RWPE1 (cell line): Measurements from ENCODE around the gene ADSL.
"Not testable (repeated sequence)": the region's sequence is repeated elsewhere in the genome, so short reads cannot be mapped to it uniquely, and the experiment has no call there.

Source experiments
- CTCF ChIA-PET: fragments of 350-600 bp; sonication (Branson Sonifier 250); formaldehyde crosslinking; extraction: SDS; loops from one replicate; lab custom pipeline; 2021; lab: Yijun Ruan, JAX
- POLR2A ChIA-PET: fragments of 400-600 bp; formaldehyde crosslinking; extraction: SDS; loops from one replicate; lab custom pipeline; 2020; ENCODE audit warnings: antibody characterized with exemption; ENCODE audit not compliant: low non-redundant PET; lab: Yijun Ruan, JAX
- DNase-seq: peaks from one replicate; pipeline ENCODE4 v3.0.0; 2012; ENCODE audit warnings: low spot score
- H3K27ac ChIP-seq: fragments of 450-650 bp; 2 replicates; pipeline ENCODE4 v1.5.1; 2017
- TF ChIP-seq, protein P1 (sequence below): fragments of 450-650 bp; conservative IDR thresholded peaks from 2 replicates; pipeline ENCODE4 v1.5.1; 2017; ENCODE audit warnings: low read depth, mild to moderate bottlenecking

The ADSL gene

DNA sequence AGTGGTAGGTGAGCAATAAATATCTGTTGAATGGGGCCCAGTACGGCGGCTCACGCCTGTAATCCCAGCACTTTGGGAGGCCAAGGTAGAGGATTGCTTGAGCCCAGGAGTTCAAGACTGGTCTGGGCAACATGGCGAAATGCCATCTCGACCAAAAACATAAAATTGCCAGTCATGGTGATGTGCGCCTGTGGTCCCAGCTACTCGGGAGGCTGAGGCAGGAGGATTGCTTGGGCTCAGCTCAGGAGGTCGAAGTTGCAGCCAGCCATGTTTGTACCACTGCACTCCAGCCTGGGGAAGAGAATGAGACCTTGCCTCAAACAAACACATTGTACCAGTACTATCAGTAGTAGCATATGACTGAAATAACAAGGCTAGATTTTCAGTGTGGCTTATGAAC, 28.3 kb downstream of the ADSL start:
- TF ChIP-seq, protein P1, sequence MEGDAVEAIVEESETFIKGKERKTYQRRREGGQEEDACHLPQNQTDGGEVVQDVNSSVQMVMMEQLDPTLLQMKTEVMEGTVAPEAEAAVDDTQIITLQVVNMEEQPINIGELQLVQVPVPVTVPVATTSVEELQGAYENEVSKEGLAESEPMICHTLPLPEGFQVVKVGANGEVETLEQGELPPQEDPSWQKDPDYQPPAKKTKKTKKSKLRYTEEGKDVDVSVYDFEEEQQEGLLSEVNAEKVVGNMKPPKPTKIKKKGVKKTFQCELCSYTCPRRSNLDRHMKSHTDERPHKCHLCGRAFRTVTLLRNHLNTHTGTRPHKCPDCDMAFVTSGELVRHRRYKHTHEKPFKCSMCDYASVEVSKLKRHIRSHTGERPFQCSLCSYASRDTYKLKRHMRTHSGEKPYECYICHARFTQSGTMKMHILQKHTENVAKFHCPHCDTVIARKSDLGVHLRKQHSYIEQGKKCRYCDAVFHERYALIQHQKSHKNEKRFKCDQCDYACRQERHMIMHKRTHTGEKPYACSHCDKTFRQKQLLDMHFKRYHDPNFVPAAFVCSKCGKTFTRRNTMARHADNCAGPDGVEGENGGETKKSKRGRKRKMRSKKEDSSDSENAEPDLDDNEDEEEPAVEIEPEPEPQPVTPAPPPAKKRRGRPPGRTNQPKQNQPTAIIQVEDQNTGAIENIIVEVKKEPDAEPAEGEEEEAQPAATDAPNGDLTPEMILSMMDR: no peak
- CTCF ChIA-PET: no interaction called here
- DNase-seq: no peak
- POLR2A ChIA-PET: no interaction called here
- H3K27ac ChIP-seq: no peak overlapping the region

DNA sequence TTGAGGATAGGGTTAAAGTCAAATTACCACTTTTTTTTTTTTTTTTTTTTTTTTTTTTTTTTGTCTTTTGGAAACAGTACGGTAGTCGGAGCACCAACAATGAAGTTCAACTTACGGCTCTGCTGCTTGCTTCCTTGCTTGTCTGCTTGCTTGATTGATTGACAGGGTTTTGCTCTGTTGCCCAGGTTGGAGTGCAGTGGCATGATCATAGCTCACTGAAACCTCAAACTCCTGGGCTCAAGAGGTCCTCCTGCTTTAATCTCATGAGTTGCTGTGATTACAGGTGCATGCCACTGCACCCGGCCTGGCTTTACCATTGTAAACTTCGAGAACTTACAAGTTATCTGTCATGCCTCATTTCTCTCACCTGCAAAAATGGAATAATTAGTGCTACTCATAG, 29.8 kb downstream of the ADSL start:
- no peak for DNase-seq

DNA sequence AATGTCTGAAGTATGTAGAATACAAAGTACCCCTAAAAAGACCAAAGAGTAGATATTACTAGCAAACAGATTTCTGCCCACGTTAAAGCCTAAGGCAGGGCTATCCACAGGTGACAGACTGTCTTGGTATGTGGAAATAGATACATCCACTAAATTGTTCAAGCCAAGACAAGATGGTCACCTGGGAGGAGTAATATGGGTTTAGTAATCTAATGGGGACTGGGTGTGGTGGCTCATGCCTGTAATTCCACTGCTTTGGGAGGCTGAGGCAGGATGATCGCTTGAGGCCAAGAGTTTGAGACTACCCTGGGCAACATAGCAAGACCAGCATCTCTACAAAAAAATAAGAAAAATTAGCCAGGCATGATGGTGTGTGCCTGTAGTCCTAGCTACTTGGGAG, 31.6 kb downstream of the ADSL start:
- TF ChIP-seq, protein P1: no peak
- ChIA-PET POLR2A (no interaction called here), CTCF (no interaction called here)
- peak overlapping the region; percentile 33; the same call in 1 of the 2 replicates for H3K27ac ChIP-seq
- peak; percentile 52 for DNase-seq

More for the DNA sequence above, 29.8 kb downstream of the ADSL start:
- POLR2A ChIA-PET: no interaction called here
- TF ChIP-seq, protein P1: no peak
- CTCF ChIA-PET: interaction anchor here (0.6 kb wide), 1 partner anchor 432 kb away, joined by 3 read pairs; no protein-coding TSS in a partner anchor
- no peak overlapping the region for H3K27ac ChIP-seq

DNA sequence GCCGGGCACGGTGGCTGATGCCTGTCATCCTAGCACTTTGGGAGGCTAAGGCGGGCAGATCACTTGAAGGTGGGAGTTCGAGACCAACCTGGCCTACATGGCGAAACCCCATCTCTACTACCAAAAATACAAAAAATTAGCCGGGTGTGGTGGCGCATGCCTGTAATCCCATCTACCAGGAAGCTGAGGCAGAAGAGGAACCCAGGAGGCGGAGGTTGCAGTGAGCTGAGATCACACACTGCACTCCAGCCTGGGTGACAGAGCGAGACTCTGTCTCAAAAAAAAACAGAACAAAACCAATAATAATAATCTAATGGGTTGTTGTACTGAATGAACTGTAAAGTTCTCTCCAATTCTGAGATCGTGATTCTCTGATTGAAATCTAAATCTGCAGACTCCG, 32.1 kb downstream of the ADSL start:
- H3K27ac ChIP-seq, POLR2A ChIA-PET, DNase-seq, CTCF ChIA-PET: not testable (repeated sequence)

DNA sequence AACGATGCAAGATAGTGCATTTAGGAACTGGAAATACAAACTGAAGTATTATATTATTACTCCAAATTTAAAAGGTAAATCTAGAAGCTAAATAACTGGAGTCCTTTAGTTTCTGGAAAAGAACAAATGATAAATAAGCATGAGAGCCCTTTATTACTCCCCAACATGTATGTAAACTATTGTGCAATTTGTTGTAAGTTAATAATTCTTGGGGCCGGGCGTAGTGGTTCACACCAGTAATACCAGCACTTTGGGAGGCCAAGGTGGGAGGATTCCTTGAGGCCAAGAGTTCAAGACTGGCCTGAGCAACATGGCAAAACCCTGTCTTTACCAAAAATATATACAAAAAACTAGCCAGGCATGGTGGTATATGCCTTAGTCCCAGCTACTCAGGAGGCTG, 35.2 kb downstream of the ADSL start:
- CTCF ChIA-PET: no interaction called here
- POLR2A ChIA-PET: no interaction called here
- DNase-seq: no peak
- TF ChIP-seq, protein P1: no peak
- H3K27ac ChIP-seq: no peak overlapping the region

DNA sequence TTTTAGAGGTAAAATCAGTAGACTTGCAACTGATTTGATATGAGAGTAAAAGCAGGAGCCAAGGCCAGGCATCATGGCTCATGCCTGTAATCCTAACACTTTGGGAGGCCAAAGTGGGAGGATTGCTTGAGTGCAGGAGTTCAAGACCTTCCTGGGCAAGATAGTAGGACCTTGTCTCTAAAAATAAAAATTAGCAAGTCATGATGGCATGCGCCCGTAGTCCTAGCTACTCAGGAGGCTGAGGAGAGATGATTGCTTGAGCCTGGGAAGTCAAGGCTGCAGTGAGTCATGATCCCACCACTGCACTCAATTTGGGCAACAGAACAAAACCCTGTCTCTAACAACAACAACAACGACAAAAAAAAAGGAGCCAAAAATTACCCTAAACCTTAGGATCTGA, 37.6 kb downstream of the ADSL start:
- no peak for DNase-seq
- POLR2A ChIA-PET: no interaction called here
- TF ChIP-seq, protein P1: no peak
- no peak overlapping the region for H3K27ac ChIP-seq
- CTCF ChIA-PET: no interaction called here

DNA sequence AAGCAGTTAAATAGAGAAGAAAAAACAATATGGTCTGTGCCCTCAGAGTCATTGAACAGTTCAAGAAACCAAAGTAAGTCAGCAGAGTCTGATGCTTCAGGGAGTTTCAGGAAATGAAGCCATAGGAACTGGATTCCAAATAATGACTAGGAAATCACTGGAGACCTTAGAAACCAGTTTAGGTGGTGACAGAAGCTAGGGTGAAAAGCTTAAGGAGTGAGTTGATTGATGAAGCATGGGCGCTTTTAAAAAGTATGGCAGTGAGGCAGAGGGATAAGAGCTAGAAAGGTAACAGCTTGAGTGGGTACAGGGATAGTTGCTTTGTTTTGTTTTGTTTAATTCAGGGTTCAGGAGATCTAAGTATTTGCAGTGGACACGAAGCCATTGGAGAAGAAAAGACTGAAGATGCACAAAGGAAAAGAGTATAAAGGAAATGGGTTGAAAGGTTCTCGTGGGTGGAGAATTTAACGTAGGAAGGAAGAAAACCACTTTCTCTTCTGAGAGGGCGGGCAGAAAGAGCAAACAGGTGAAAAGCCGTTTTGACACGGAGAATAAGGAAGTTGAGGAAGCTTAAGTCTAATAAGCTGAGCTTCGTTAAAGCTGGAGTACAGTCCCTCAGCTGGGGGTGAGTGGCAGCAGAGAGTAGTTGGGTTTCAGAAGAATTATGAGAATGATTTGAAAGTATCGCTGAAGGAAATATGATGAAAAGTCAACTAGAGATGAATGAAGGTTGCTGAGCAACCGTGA, 38.9 kb downstream of the ADSL start:
- no peak for DNase-seq
- CTCF ChIA-PET: no interaction called here
- POLR2A ChIA-PET: no interaction called here
- TF ChIP-seq, protein P1: no peak
- no peak overlapping the region for H3K27ac ChIP-seq
